GM19351 (cell line): ENCODE measurements around the gene LAPTM4A.
A peak's percentile ranks its signal among the peaks of the same experiment; 100 is the strongest.

ENCODE experiments used
- ATAC-seq: cut with Tn5 transposase; IDR thresholded peaks from one replicate; pipeline ENCODE4 v1.9.1; 2021; ENCODE audit warnings: mild to moderate bottlenecking, moderate library complexity; ENCODE audit not compliant: unreplicated experiment

The LAPTM4A gene

GRCh38 chr2:20025065-20025786 lies 26.2 kb downstream of the LAPTM4A start:
- ATAC-seq, result no peak

- no peak for ATAC-seq
Measured at GRCh38 chr2:20023688-20024087, 27.7 kb downstream of the LAPTM4A start.

- no peak for ATAC-seq
Measured at GRCh38 chr2:20021405-20022009, 29.9 kb downstream of the LAPTM4A start.

- ATAC-seq, result no peak
Measured at GRCh38 chr2:20019747-20020146, 31.7 kb downstream of the LAPTM4A start.

GRCh38 chr2:20018601-20019152 lies 32.8 kb downstream of the LAPTM4A start:
- ATAC-seq, result no peak

GRCh38 chr2:20016346-20016745 lies 35.1 kb downstream of the LAPTM4A start:
- no peak for ATAC-seq

- peak; percentile 54 for ATAC-seq
Measured at GRCh38 chr2:20015482-20016083, 35.8 kb downstream of the LAPTM4A start.

GRCh38 chr2:20013126-20013849 lies 38.1 kb downstream of the LAPTM4A start:
- ATAC-seq, result no peak

GRCh38 chr2:20012282-20013125 lies 38.9 kb downstream of the LAPTM4A start, which contains the start of gene MATN3:
Gene MATN3, minus strand, starts transcription at chr2:20012668. Its CDS starts 37 bp downstream, at chr2:20012631.
- ATAC-seq, result no peak

- ATAC-seq, result no peak
Measured at GRCh38 chr2:20012032-20012281, 39.5 kb downstream of the LAPTM4A start.

GRCh38 chr2:20011276-20012031 lies 40.0 kb downstream of the LAPTM4A start:
- ATAC-seq, result no peak

- no peak for ATAC-seq
Measured at GRCh38 chr2:20008703-20009102, 42.7 kb downstream of the LAPTM4A start.

GRCh38 chr2:20005891-20006470 lies 45.4 kb downstream of the LAPTM4A start:
- no peak for ATAC-seq

GRCh38 chr2:20005067-20005627 lies 46.3 kb downstream of the LAPTM4A start:
- ATAC-seq, result no peak

GRCh38 chr2:20001361-20001863 lies 50.0 kb downstream of the LAPTM4A start:
- no peak for ATAC-seq

GRCh38 chr2:19993731-19994130 lies 57.7 kb downstream of the LAPTM4A start:
- ATAC-seq, result no peak

GRCh38 chr2:19991895-19992294 lies 59.5 kb downstream of the LAPTM4A start:
- ATAC-seq, result no peak

GRCh38 chr2:19990416-19990728 lies 61.1 kb downstream of the LAPTM4A start:
- no peak for ATAC-seq
